GM21529 (cell line): ENCODE results near the gene C8B.

Experiments used
- ATAC-seq: cut with Tn5 transposase; IDR thresholded peaks from one replicate; pipeline ENCODE4 v1.9.1; 2021; ENCODE audit not compliant: unreplicated experiment

Gene C8B

DNA sequence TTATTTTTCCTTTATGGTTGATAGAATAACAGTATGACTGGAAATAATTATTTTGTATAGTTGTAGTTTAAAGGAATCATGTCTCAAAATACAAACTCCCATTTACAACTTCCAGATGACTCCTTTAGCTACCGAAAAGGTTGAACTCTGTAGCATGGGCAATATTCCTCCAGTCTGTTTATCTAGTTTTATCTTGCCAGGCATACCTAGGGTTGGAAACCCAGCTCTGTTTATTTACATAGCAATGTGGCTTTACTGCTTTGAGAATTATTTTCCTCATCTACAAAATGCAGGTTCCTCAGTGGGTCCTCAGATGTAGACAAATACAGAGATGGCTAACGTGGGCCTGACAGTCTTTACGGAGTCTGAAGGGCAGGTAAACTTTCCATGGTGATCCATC, 60.1 kb downstream of the C8B start:
- no peak for ATAC-seq

DNA sequence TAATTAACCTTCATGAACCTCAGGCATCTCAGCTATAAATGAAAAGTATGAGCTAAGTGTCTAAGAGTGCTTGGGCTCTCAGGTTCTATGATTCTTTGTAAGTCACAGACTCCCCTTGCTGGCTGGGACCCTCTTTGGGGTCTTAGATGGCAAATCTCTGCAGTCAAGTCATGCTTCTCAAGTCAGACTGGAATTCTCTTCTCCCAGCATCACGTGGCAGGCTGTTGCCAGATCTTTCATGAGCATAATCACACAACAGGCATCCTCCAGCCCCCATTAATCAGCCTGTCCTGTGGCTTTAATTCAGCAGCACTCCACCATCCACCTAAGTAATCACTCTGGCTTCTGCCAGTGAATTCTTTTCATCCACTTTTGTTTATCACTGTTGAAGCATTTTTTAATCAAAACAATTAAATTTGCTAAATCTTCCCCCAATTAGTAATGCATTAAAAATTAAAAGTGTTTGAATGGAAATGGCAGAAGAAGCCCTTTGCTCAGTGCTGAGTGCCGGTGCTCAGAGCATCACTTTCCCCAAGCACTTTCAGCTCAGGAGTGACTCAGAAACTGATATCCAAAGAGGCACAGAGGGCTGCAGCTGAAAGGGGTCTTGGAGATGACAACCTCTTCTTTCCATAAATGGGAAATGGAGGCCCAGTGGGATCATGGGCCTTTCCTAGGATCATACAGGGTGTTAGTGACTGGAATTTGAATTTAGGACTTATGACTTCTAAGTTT, 61.0 kb downstream of the C8B start:
- no peak for ATAC-seq

DNA sequence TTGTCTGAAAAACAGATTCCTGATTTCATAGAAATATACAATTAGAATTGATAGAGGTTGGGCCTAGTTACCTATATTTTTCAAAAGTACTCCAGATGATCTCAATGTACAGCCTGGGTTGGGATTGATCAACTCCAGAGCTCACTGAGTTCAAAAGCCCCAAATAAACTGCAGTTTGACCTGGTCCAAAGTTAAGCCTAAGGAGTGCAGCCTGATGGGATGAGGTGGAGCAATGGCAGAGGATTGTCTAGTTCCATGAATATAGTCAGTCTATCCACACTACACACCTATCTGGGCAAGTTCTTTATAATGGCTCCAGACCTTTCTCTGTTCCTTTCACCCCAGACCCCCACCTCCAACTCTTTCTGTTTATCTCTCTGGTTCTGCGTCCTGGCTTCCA, 62.0 kb downstream of the C8B start:
- no peak for ATAC-seq

DNA sequence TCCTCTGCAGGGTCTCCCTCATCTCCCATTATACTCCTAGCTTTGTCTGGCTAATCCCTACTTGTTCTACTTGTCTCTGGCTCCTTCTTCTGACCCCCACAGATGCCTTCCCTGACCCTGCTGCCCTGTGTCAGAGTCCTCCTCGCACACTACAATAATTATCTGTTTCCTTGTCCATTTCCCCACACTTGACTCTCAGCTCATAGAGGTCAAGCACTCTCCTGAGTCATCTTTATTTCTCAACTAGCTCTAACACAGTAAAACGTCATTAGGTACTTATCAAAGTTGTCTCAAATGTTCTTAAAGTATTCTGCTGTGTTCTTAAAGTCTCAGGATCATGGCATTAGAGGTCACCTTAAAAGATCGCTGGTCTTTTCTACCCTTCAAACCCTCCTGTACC, 64.1 kb downstream of the C8B start:
- no peak for ATAC-seq

DNA sequence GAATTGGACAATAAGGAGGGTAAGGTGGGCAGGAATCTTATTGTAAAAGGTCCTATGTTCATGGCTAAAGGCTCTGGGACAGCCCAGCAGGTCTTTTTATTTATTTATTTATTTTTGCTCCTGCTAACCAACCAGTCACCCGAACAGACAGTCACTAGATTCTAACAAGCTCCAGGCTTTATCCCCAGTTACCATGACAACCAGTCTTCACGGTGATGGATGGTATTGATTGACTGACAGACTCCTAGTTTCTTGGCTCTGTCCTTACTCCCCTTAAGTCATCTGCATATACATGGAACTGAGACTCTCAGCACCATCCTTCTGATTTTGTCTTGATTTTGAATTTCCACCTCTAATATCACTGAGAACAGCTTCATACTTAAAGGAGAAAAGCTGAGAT, 66.9 kb downstream of the C8B start:
- no peak for ATAC-seq

DNA sequence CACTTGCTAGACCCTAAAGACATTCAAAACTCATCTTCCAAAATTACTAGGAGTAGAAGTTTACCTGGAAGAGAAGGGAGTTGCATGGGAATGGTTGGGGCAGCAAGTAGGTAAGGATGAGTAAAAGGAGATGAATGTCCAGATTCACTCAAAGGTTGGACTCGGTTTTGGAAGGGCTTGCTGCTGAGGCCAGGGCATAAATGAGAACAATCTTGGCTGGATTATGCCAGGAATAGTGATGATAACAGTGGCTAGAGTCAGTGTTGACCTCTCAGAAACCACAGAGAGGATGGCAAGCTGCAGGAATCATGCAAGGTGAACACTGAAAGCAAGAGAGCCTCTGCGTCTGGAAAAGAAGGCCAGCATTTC, 67.8 kb downstream of the C8B start:
- ATAC-seq: no peak

DNA sequence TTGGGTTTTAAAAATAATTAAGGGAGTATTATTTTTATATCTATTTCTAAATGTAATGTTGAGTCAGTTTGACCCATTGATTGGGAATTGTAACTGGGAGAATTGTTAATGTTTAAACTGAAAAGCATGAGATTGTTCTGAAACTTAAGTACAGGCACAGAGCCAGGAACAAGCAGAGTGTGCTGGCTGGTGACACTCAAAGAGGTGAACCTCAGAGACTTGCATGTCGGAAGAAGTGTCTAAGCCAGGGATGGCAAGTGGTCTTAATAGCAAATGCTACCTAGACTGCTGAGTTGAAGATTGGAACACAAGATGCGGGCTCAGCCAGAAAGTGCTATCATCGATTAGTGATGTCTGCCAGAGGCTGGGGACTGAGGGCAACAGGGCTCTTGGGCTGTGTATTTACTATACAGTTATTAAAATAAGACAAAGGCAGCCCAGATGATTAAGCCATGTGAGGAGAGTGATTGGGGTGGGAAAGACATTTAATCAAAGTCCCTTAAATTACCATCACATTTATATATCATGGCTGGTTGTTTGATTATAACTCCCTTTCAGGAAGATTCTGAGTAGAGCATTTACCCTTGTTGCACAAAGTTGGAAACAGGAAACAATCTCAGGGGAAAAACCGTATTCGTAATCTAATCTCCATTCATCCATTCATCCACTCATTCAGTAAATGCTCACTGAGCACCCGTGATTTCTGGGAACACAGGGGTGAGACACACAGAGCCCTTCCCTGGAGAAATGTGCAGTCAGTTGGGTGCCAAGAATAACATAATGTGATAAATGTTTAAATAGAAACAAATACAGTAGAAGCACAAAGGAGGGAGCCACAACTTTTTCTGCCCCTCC, 68.4 kb downstream of the C8B start:
- ATAC-seq: no peak

DNA sequence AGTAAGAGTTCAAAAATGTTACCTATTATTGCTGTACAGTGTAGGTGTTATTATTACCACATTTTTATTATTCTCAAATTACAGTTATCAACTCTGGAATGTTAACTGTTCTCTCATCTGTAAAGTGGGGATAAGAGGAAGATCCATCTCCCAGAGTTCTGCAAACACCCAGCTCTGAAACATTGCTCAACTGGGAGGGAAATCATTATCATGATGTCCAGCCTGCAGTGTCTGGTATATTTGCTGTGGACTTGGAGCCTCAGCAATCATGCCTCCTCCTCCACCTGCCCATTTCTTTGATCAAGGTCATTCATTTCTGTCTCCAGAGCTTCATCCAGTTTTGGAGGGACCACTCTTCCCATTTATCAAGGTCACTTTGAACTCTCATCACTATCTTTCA, 71.8 kb downstream of the C8B start:
- no peak for ATAC-seq

DNA sequence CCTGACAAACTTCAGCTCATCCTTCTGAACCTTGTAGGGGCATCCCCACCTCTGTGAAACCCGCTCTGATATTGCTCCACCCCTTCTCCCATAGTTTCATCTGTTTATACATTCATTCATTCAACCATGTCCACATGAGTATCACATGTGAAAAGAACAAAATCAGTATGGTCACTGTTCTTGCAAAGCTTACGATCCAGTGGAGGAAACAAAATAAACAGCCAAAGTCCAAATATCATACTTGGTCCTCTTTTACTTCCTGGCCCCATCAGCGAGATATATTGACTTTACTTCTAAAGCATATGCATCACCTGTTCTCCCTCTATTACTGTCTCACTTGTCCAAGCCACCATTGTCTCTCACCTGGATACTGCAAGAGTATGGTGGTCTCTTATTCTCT, 75.6 kb downstream of the C8B start:
- no peak for ATAC-seq

DNA sequence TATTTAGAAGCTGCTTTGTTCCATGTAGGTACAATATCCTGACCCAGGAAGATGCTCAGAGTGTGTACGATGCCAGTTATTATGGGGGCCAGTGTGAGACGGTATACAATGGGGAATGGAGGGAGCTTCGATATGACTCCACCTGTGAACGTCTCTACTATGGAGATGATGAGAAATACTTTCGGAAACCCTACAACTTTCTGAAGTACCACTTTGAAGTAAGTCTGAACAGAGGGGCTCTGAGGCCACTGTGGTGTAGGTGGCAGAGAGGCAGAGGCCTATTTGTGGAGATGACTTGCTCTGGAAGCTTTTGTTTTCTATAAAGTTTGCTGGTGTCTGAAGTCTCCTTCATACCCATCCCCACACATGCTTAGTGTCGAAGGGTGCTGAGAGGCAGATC, 84.4 kb downstream of the C8B start:
- no peak for ATAC-seq

DNA sequence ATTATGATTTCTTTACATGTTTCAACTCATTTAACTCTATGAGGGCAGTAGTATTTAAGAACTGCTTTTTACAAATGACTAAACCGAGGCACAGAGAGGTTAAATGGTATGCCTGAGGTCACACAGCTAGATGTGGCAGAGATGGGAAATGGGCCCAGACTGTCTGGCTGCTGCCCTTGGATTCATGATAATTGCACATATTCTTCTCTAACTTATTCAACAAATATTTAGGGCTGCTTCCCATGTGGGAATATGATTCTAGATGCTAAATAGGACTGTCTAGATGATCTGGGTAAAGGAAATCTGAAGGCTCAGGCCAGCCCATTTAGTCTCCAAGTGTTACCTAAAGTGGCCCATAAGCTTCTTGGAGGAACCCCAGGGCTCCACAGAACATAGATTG, 85.0 kb downstream of the C8B start:
- ATAC-seq: no peak
